Measurements from ENCODE around the gene ITGB1BP1.

ITGB1BP1 gene

DNA sequence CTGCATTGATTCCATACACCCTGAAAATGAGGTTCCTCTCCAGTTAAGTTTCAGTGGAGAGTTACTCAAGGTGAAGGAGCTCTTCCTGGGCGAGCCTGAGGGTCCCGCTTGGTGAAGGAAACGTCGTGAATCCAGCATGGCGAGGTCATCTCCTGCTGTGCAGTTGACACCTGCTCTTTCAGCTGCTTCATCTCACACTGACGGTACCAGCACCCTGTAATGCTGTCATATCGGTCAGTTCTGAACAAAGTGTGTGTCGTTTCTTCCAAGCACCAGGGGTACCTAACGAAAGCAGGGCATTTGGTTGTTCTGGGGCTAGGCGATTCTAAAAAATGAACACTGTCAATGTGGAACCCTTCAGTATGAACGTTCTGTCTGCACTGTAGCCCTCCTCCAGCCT lies 52.6 kb downstream of the ITGB1BP1 start:
- Histone ChIP-seq H3K36me3 (replicated peaks) (peaks cover 7% of the 10 kb centered on the region), H3K27me3 (ENCODE audit: low read depth) (no peaks in the 10 kb centered on the region), H3K4me1 (peaks cover 4% of the 10 kb centered on the region; the same call in 1 of the 2 replicates), H3K4me3 (no peak overlapping the region), H3K9me3 (no peaks in the 10 kb centered on the region)
- DNase-seq (ENCODE audit: low spot score in 2 of 2) = no peak
- in situ Hi-C loops (cut with MboI; ENCODE audit: low sequenced_read_pairs) = no loop called here

DNA sequence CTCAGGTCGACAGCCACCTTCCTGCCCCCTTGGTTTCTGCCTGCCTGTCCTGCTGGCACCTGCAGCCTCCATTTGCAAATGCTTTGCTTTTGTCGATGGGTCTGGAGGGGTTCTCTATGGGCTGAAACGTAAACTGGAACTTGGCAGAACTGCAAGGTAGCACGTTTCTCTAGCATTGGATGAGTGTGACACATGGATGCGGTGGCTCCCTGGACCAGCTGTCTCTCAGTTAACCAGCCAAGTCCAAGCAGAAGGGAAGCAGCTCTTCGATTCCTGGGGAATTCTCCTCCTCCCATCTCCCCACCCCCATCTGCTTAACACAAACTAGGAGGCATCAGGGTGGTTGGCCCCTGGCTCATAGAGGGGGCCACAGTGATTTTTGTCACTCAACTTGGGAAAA lies 57.3 kb downstream of the ITGB1BP1 start:
- Histone ChIP-seq H3K4me3 (no peak overlapping the region), H3K4me1 (peaks cover 2% of the 10 kb centered on the region), H3K9me3 (no peaks in the 10 kb centered on the region), H3K36me3 (replicated peaks) (peaks cover 17% of the 10 kb centered on the region), H3K27me3 (ENCODE audit: low read depth) (no peaks in the 10 kb centered on the region)
- DNase-seq (ENCODE audit: low spot score in 2 of 2) = no peak
- in situ Hi-C loops (cut with MboI; ENCODE audit: low sequenced_read_pairs) = no loop called here

- Histone ChIP-seq H3K4me1 (peaks cover 2% of the 10 kb centered on the region; the same call in 1 of the 2 replicates), H3K27me3 (ENCODE audit: low read depth) (no peaks in the 10 kb centered on the region), H3K4me3 (no peak overlapping the region), H3K9me3 (no peaks in the 10 kb centered on the region), H3K36me3 (replicated peaks) (peaks cover 17% of the 10 kb centered on the region)
- in situ Hi-C loops (cut with MboI; ENCODE audit: low sequenced_read_pairs) = no loop called here
- DNase-seq (ENCODE audit: low spot score in 2 of 2) = no peak
These were observed 57.8 kb downstream of the ITGB1BP1 start for GRCh38 chr2:9365498-9366019.

DNA sequence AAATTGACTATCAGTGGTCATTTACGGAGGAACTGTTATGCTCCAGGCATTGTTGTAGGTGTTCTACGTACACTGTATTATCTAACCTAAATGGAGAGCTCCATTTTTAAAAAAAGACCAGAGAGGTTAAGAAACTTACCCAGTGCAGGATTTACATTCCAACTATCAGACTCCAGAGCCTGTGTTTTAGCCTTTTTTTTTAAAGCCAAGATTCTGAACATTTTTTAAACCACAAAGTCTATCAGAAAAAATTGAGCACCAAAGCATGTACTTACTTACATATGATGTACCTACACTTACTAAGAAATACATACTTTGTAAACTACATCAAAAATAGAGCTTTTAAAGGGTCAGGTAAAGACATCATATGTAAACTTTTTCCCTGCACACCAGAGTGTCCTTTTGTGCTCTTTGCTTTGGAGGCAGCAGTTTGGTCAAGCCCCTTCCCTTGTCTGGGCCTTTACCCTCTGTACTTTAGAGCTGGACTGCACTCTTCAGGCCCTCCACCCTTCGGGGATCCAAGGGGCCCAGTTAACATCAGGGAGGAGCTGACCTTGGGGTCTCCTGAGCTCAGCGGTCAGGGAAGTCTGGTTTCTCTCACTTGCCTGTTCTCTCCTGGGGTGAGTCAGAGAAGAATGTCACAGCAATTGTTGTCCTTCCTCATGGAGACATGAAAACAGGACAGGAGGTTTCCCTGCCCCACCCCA lies 58.4 kb downstream of the ITGB1BP1 start:
- Histone ChIP-seq H3K4me3 (no peak overlapping the region), H3K9me3 (no peaks in the 10 kb centered on the region), H3K27me3 (ENCODE audit: low read depth) (no peaks in the 10 kb centered on the region), H3K4me1 (peaks cover 2% of the 10 kb centered on the region; the same call in 1 of the 2 replicates), H3K36me3 (replicated peaks) (peaks cover 18% of the 10 kb centered on the region)
- no peak for DNase-seq (ENCODE audit: low spot score in 2 of 2)
- in situ Hi-C loops (cut with MboI; ENCODE audit: low sequenced_read_pairs) = no loop called here

DNA sequence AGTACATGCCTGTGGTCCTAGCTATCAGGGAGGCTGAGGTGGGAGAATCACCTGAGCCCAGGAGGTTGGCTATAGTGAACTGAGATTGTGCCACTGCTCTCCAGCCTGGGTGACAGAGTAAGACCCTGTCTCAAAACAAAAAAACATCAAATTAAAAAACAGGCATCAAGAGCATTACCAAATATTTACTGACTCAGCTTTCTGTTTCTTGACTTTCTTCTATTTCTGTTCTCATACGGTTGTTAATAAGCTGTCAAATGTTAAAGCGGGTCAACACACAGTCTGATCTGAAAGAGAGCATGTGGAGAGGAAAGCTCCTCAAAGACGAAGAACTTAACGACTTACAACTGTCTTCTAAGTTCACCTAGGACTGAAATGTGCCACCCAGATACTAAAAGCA lies 59.0 kb downstream of the ITGB1BP1 start:
- H3K27me3 ChIP-seq (ENCODE audit: low read depth) = no peaks in the 10 kb centered on the region
- in situ Hi-C loops (cut with MboI; ENCODE audit: low sequenced_read_pairs) = no loop called here
- H3K36me3 ChIP-seq (replicated peaks) = peaks cover 24% of the 10 kb centered on the region
- H3K9me3 ChIP-seq = no peaks in the 10 kb centered on the region
- no peak overlapping the region for H3K4me3 ChIP-seq
- no peak for DNase-seq (ENCODE audit: low spot score in 2 of 2)
- peaks cover 2% of the 10 kb centered on the region; the same call in 1 of the 2 replicates for H3K4me1 ChIP-seq

GRCh38 chr2:9360701-9361100 lies 62.6 kb downstream of the ITGB1BP1 start:
- peaks cover 18% of the 10 kb centered on the region for H3K4me1 ChIP-seq
- H3K27me3 ChIP-seq (ENCODE audit: low read depth) = no peaks in the 10 kb centered on the region
- DNase-seq (ENCODE audit: low spot score in 2 of 2) = no peak
- no peak overlapping the region for H3K4me3 ChIP-seq
- H3K9me3 ChIP-seq = no peaks in the 10 kb centered on the region
- peaks cover 18% of the 10 kb centered on the region for H3K36me3 ChIP-seq (replicated peaks)
- in situ Hi-C loops (cut with MboI; ENCODE audit: low sequenced_read_pairs) = no loop called here

GRCh38 chr2:9360110-9360509 lies 63.2 kb downstream of the ITGB1BP1 start:
- no peaks in the 10 kb centered on the region for H3K27me3 ChIP-seq (ENCODE audit: low read depth)
- DNase-seq (ENCODE audit: low spot score in 2 of 2) = no peak
- H3K4me3 ChIP-seq = no peak overlapping the region
- peaks cover 23% of the 10 kb centered on the region for H3K4me1 ChIP-seq
- H3K9me3 ChIP-seq = no peaks in the 10 kb centered on the region
- peaks cover 12% of the 10 kb centered on the region for H3K36me3 ChIP-seq (replicated peaks)
- in situ Hi-C loops (cut with MboI; ENCODE audit: low sequenced_read_pairs) = no loop called here

GRCh38 chr2:9359463-9359862 lies 63.9 kb downstream of the ITGB1BP1 start:
- no peak for DNase-seq (ENCODE audit: low spot score in 2 of 2)
- H3K4me3 ChIP-seq = no peak overlapping the region
- in situ Hi-C loops (cut with MboI; ENCODE audit: low sequenced_read_pairs) = no loop called here
- H3K27me3 ChIP-seq (ENCODE audit: low read depth) = no peaks in the 10 kb centered on the region
- H3K9me3 ChIP-seq = no peaks in the 10 kb centered on the region
- peaks cover 8% of the 10 kb centered on the region for H3K36me3 ChIP-seq (replicated peaks)
- peaks cover 28% of the 10 kb centered on the region for H3K4me1 ChIP-seq

GRCh38 chr2:9358846-9359245 lies 64.5 kb downstream of the ITGB1BP1 start:
- in situ Hi-C loops (cut with MboI; ENCODE audit: low sequenced_read_pairs) = no loop called here
- H3K27me3 ChIP-seq (ENCODE audit: low read depth) = no peaks in the 10 kb centered on the region
- peaks cover 28% of the 10 kb centered on the region for H3K4me1 ChIP-seq
- no peak for DNase-seq (ENCODE audit: low spot score in 2 of 2)
- H3K9me3 ChIP-seq = no peaks in the 10 kb centered on the region
- H3K4me3 ChIP-seq = no peak overlapping the region
- H3K36me3 ChIP-seq (replicated peaks) = peaks cover 8% of the 10 kb centered on the region

DNA sequence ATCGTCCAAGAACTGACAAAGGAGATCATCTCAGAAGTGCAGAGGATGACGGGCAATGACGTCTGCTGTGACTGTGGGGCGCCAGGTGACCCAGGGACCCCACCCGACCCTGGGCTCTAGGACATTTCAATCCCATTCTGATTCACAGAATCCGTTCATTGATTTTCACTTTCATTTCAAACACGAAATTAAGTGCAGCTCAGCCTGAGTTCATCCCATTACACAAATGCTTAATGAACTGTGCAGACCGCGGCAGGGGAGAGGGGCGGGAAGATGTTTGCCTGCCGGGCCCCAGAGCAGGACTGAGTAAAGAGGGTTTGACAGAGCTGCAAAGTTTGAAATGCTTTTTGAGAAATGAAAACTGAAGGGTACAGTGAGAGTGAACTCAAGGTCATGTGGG lies 67.1 kb downstream of the ITGB1BP1 start:
- peaks cover 8% of the 10 kb centered on the region for H3K36me3 ChIP-seq (replicated peaks)
- no peaks in the 10 kb centered on the region for H3K9me3 ChIP-seq
- DNase-seq (ENCODE audit: low spot score in 2 of 2) = peak; percentile 53 to 59
- in situ Hi-C loops (cut with MboI; ENCODE audit: low sequenced_read_pairs) = no loop called here
- peak overlapping the region; percentile 2 for H3K4me3 ChIP-seq
- H3K27me3 ChIP-seq (ENCODE audit: low read depth) = no peaks in the 10 kb centered on the region
- H3K4me1 ChIP-seq = peaks cover 26% of the 10 kb centered on the region

DNA sequence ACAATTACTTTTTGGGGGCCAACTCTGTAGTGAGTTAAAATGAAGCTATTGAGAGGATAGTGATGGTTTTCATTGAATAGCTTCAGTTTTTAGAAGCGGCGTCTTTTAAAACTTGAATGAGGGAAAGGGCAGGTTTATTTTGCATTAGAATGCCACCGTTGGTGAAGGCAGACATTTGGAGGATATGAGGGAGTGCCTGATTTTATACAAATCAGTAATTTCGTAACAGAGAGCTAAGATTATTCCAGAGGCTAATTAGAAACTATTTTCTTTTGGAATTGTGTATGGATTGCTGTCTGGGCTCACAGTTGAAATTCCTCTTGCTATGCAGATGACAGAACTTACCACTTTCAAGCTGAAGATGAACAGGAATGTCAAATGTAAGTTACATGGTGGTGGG lies 67.6 kb downstream of the ITGB1BP1 start:
- peak; percentile 44 to 88 for DNase-seq (ENCODE audit: low spot score in 2 of 2)
- Histone ChIP-seq H3K9me3 (no peaks in the 10 kb centered on the region), H3K27me3 (ENCODE audit: low read depth) (no peaks in the 10 kb centered on the region), H3K4me1 (peaks cover 26% of the 10 kb centered on the region), H3K36me3 (replicated peaks) (peaks cover 11% of the 10 kb centered on the region), H3K4me3 (peak overlapping the region; percentile 2; the same call in 1 of the 2 replicates)
- in situ Hi-C loops (cut with MboI; ENCODE audit: low sequenced_read_pairs) = no loop called here

DNA sequence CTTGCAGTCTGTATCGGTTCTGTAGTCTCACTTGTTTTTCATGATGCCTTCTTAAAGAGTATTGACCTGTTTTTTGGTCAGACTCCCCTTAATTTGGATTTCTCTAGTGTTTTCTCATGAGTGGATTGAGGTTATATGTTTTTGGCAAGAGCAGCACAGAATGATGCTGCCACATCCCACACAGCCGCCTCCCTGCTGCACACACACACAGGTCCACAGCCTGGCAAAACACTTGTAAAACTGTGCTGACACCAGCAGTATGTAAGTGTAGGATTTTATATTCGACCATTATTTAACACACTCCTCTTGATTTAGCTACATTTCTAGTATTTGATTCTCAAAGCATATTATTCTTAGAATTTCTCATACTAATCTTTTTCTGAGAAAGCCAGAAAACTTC lies 68.1 kb downstream of the ITGB1BP1 start:
- Histone ChIP-seq H3K4me3 (no peak overlapping the region), H3K4me1 (peaks cover 26% of the 10 kb centered on the region), H3K9me3 (no peaks in the 10 kb centered on the region), H3K27me3 (ENCODE audit: low read depth) (no peaks in the 10 kb centered on the region), H3K36me3 (replicated peaks) (peaks cover 11% of the 10 kb centered on the region)
- DNase-seq (ENCODE audit: low spot score in 2 of 2) = peak in 1 of 2 experiments; percentile 39
- in situ Hi-C loops (cut with MboI; ENCODE audit: low sequenced_read_pairs) = no loop called here

GRCh38 chr2:9354318-9354717 lies 69.0 kb downstream of the ITGB1BP1 start:
- no peaks in the 10 kb centered on the region for H3K27me3 ChIP-seq (ENCODE audit: low read depth)
- peaks cover 26% of the 10 kb centered on the region for H3K4me1 ChIP-seq
- peaks cover 8% of the 10 kb centered on the region for H3K36me3 ChIP-seq (replicated peaks)
- no peaks in the 10 kb centered on the region for H3K9me3 ChIP-seq
- no peak for DNase-seq (ENCODE audit: low spot score in 2 of 2)
- no peak overlapping the region for H3K4me3 ChIP-seq
- in situ Hi-C loops (cut with MboI; ENCODE audit: low sequenced_read_pairs) = no loop called here

Data from HAP-1 (cell line).